ENCODE results near the gene TAPBP. TPM values are rescaled to one million over a fixed set of nuclear protein-coding genes. Genes with fewer than 3 reads are reported as not detected.

Gene TAPBP
- total and polyA plus RNA-seq, 2 of the 8 experiments (the other 6 are each of a cell fraction or from before 2014, with no cell fraction given), result 24.5 to 35.4 TPM

DNA sequence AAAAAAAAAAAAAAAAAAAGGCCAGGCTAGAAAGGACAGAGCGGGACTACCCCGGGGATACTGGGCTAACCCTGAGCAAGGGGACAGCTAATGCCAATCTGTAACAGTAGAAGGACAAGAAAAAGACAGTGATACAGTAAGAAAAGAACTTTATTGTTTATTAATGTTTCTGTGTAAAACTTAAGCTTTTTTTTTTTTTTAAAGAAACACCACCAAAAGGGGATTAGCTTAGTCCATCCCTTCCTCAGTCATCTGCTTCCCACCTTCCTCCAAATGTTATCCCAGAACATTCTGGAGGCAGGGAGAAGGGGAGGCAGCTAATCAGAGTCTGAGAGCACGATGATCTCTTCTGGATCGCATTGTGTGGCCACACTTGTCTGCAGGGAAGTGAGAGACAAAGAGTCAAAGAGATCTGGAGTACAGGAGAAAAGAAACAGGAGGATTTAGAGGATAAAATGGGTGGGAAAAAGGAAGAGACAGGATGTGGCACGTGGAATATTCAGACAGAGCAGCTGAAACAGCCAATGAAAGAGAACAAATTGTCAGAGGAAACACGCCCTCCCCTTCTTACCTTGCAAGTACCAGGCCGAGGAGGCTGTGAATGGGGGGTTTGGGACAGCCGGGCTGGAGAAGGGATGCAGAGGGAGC is 4.7 kb upstream of the TAPBP start:
- peaks cover 10 to 31% (median 21%) of the 10 kb centered on the region in 4 experiments; a peak in 7 of 8 replicates for H3K36me3 ChIP-seq (ENCODE audit: control insufficient read depth in 2 of 4, insufficient read depth in 4 of 4, low read length in 3 of 4)
- no peak overlapping the region for H3K14ac ChIP-seq (ENCODE audit: insufficient read length)
- H4K91ac ChIP-seq (replicated peaks; ENCODE audit: insufficient read length, low read length), result no peak overlapping the region
- DNase-seq (ENCODE audit: low read depth in 1 of 2, low spot score in 2 of 2) (no peak), FAIRE-seq (no peak)
- peaks cover 0 to 32% of the 10 kb centered on the region in 2 experiments; a peak in 3 of 4 replicates for H3K79me2 ChIP-seq (ENCODE audit: control insufficient read depth in 1 of 2, insufficient read depth in 2 of 2, low read length in 2 of 2)
- peaks cover 25% of the 10 kb centered on the region for H3K23me2 ChIP-seq (ENCODE audit: low read depth, low read length)
- H3K4me1 ChIP-seq (replicated peaks in 1 of 4; ENCODE audit: control insufficient read depth in 3 of 4, insufficient read depth in 4 of 4, low read length in 3 of 4), result peaks cover 0 to 34% (median 22%) of the 10 kb centered on the region in 4 experiments; a peak in 6 of 7 replicates
- H2BK12ac ChIP-seq (ENCODE audit: low read depth, low read length), result peak overlapping the region; percentile 52; the same call in 1 of the 2 replicates
- peaks cover 7% of the 10 kb centered on the region; the same call in 1 of the 2 replicates for H3K79me1 ChIP-seq (ENCODE audit: low read depth, low read length)
- H2BK15ac ChIP-seq (ENCODE audit: low read length), result no peak overlapping the region
- H2AFZ ChIP-seq (ENCODE audit: low read length), result no peak overlapping the region
- H3K27me3 ChIP-seq (replicated peaks in 1 of 4; ENCODE audit: control insufficient read depth in 3 of 4, extremely low read depth in 1 of 4, insufficient read depth in 3 of 4, low read length in 3 of 4), result no peaks in the 10 kb centered on the region
- H3K9me3 ChIP-seq (ENCODE audit: insufficient read depth in 2 of 2, low read depth in 1 of 2, low read length in 1 of 2), result no peaks in the 10 kb centered on the region; a peak in 1 of 4 replicates
- no peak overlapping the region for H2AK5ac ChIP-seq (ENCODE audit: low read depth, low read length)
- H3K9ac ChIP-seq (replicated peaks in 1 of 4; ENCODE audit: extremely low read depth in 1 of 4, low read depth in 3 of 4, low read length in 3 of 4), result peak overlapping the region in 2 of 4 experiments; percentile 26 to 67; a peak in 1 of 7 replicates
- peaks cover 2 to 5% of the 10 kb centered on the region in 2 experiments for H4K20me1 ChIP-seq (replicated peaks in 1 of 2; ENCODE audit: control insufficient read depth in 1 of 2, insufficient read depth in 2 of 2, low read length in 2 of 2)
- ChIA-PET CTCF (ENCODE audit: partially characterized antibody) (interaction anchor here (0.6 to 1.7 kb wide), 6 partner anchors 10 to 385 kb away, joined by 3 to 5 read pairs (median 3); partner anchors contain the start of gene CUTA), POLR2A (ENCODE audit: partially characterized antibody) (interaction anchor here (0.6 to 3.5 kb wide), 20 partner anchors 11 to 261 kb away, joined by 3 to 25 read pairs (median 5); partner anchors contain the start of genes B3GALT4, RGL2, RPS18 and SYNGAP1)
- 84% methylated on average over 8 of the region's 8 CpGs; no CpG with 5 or more reads in 1 of the 2 experiments for WGBS, 2 experiments (ENCODE audit: extremely low coverage in 1 of 2, insufficient coverage in 1 of 2, insufficient read length in 1 of 2, insufficient replicate concordance in 2 of 2, low coverage in 1 of 2, low lambda C conversion rate in 2 of 2, missing lambda C conversion rate in 1 of 2)
- H3K27ac ChIP-seq (ENCODE audit: low read depth, low read length), result peak overlapping the region; percentile 83; the same call in 1 of the 2 replicates
- no peak overlapping the region for H3K23ac ChIP-seq (ENCODE audit: insufficient read length)
- no peak for TF ChIP-seq GTF2F1 (IDR thresholded peaks at IDR 0.05; ENCODE audit: borderline replicate concordance, low read depth, low read length)
- TF ChIP-seq TEAD4 (IDR thresholded peaks at IDR 0.05; ENCODE audit: low read depth, low read length), result no peak
- TF ChIP-seq SIN3A (conservative IDR thresholded peaks at IDR 0.05 in 1 of 2, IDR thresholded peaks at IDR 0.05 in 1 of 2; ENCODE audit: low read depth in 1 of 2, low read length in 2 of 2), result no peak
- TF ChIP-seq ASH2L (IDR thresholded peaks at IDR 0.05; ENCODE audit: low read length), result no peak
- TF ChIP-seq ZNF274 (IDR thresholded peaks at IDR 0.05; ENCODE audit: borderline replicate concordance, extremely low read depth, low read length), result no peak
- no peak overlapping the region for H3K4ac ChIP-seq (replicated peaks; ENCODE audit: insufficient read length, low read depth, low read length)
- peak overlapping the region; percentile 64 for H2BK5ac ChIP-seq (ENCODE audit: low read depth, low read length)
- peak overlapping the region; percentile 65 to 68 for H3K4me2 ChIP-seq (ENCODE audit: insufficient read depth in 1 of 2, low read depth in 2 of 2, low read length in 2 of 2)
- H3K18ac ChIP-seq (ENCODE audit: extremely low read depth, low read length), result no peak overlapping the region
- H4K5ac ChIP-seq (ENCODE audit: insufficient read length, low read depth, low read length), result no peak overlapping the region
- no peak overlapping the region for H4K8ac ChIP-seq (ENCODE audit: extremely low read depth, insufficient read depth, low read length)
- H3K56ac ChIP-seq (replicated peaks; ENCODE audit: insufficient read length, low read depth, low read length), result no peak overlapping the region
- H2BK20ac ChIP-seq (ENCODE audit: low read length), result no peak overlapping the region
- no peak overlapping the region for H2BK120ac ChIP-seq (replicated peaks; ENCODE audit: low read depth, low read length)
- peak overlapping the region; percentile 67 to 89 (median 78) for H3K4me3 ChIP-seq (ENCODE audit: extremely low read depth in 1 of 4, insufficient read depth in 2 of 4, low read depth in 3 of 4, low read length in 4 of 4)

All from H1 (cell line).